ENCODE results near the gene LRP1B.

GRCh38 chr2:142065700-142066099 is 65.1 kb downstream of the LRP1B start:
- TF ChIP-seq CTCF (IDR thresholded peaks at IDR 0.05; ENCODE audit: borderline replicate concordance, extremely low read depth, low read length, poor library complexity, severe bottlenecking) (no peak), EZH2 (IDR thresholded peaks at IDR 0.05; ENCODE audit: borderline replicate concordance, low read depth, low read length, severe bottlenecking) (no peak)

Data from DND-41 (cell line).